Naive B cell (primary cell): ENCODE measurements around the gene CXADR. TPM values are rescaled to one million over a fixed set of nuclear protein-coding genes. Genes with fewer than 3 reads are reported as not detected.
A peak's percentile ranks its signal among the peaks of the same experiment; 100 is the strongest.

ENCODE experiments used
- ATAC-seq, 2 donors: fragments of 150-1000 bp; cut with Tn5 transposase; 2 replicates each; pipeline ENCODE4 v1.10.0; 2021; ENCODE audit warnings: low read depth in 2 of 2, mild to moderate bottlenecking in 2 of 2, moderate library complexity in 2 of 2
- DNase-seq: peaks from one replicate; pipeline ENCODE4 v3.0.0; 2022
- H3K27ac Mint-ChIP-seq, 6 donors: one replicate each; pipeline ENCODE4 v1.8.0; 2020 to 2022; ENCODE audit warnings: mild to moderate bottlenecking in 6 of 6, mixed read lengths in 6 of 6, moderate library complexity in 5 of 6, inconsistent platforms in 2 of 6
- H3K27me3 Mint-ChIP-seq, 3 donors: one replicate each; pipeline ENCODE4 v1.8.0; 2021 to 2022; ENCODE audit warnings: mixed read lengths in 3 of 3, mild to moderate bottlenecking in 1 of 3
- H3K36me3 Mint-ChIP-seq, 2 donors: one replicate each; pipeline ENCODE4 v1.8.0; 2020 to 2022; ENCODE audit warnings: mixed read lengths in 2 of 2, inconsistent platforms in 1 of 2, mild to moderate bottlenecking in 1 of 2
- H3K4me1 Mint-ChIP-seq, 3 donors: one replicate each; pipeline ENCODE4 v1.8.0; 2020 to 2022; ENCODE audit warnings: mixed read lengths in 3 of 3, inconsistent platforms in 1 of 3, mild to moderate bottlenecking in 1 of 3, moderate library complexity in 1 of 3
- H3K4me3 Mint-ChIP-seq, 8 donors: one replicate each; pipeline ENCODE4 v1.8.0; 2020 to 2022; ENCODE audit warnings: mild to moderate bottlenecking in 8 of 8, mixed read lengths in 8 of 8, moderate library complexity in 8 of 8, inconsistent platforms in 2 of 8
- H3K9me3 Mint-ChIP-seq, 7 donors: one replicate each; pipeline ENCODE4 v1.8.0; 2020 to 2022; ENCODE audit warnings: mixed read lengths in 7 of 7, mild to moderate bottlenecking in 5 of 7, inconsistent platforms in 2 of 7, moderate library complexity in 1 of 7
- polyA plus RNA-seq, 6 donors: library from polyadenylated mRNA; unstranded; fragments of 300-500 nt; fragmentation: Illumina TruSeq; gene quantifications; one replicate each; pipeline ENCODE4 v1.2.3, GENCODE V29; 2021; ENCODE audit warnings: low read depth in 6 of 6

Gene CXADR
- polyA plus RNA-seq, 6 donors from 2014 or later: not detected

DNA sequence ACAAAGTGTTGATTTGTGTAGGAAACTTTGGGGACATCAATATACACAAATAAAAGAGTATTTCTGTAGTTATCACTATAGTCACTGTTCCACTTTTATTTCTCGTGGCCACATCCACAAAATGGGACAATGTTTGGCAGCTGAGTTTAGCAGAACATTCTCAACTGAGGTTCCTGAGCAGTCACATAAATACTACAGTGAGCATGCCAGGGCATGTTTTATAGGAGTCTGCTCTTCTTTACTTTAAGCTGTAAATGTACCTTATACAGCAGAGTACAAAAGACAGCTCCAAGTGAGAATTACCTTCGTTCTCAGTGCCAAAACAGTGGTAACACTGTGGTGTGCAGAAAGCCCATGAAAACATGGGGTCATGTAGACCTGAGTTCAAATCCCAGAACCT, 94.8 kb downstream of the CXADR start:
- Mint-ChIP-seq H3K9me3 (no peaks in the 10 kb centered on the region), H3K4me3 (no peak overlapping the region), H3K4me1 (peaks cover 10 to 12% (median 12%) of the 10 kb centered on the region in 3 donors), H3K27me3 (no peaks in the 10 kb centered on the region), H3K36me3 (peaks cover 10 to 19% of the 10 kb centered on the region in 2 donors), H3K27ac (no peak overlapping the region)
- ATAC-seq (no peak), DNase-seq (no peak)

DNA sequence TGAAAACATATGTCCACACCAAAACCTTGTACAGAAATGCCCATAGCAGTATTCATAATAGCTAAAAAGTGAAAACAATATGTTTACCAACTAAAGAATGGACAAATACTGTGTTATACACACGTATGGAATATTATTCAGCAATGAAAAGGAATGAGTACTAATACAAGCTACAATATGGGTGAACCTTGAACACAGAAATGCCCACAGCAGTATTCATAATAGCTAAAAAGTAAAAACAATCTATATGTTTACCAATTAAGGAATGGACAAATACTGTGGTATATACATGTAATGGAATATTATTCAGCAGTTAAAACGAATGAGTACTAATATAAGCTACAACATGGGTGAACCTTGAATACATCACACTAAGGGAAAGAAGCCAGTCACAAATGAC, 96.8 kb downstream of the CXADR start:
- no peak for DNase-seq
- Mint-ChIP-seq H3K9me3 (no peaks in the 10 kb centered on the region), H3K27me3 (no peaks in the 10 kb centered on the region), H3K4me1 (peaks cover 10 to 17% (median 16%) of the 10 kb centered on the region in 3 donors), H3K36me3 (peaks cover 0 to 6% of the 10 kb centered on the region in 2 donors), H3K27ac (peak overlapping the region in 1 of 6 donors; percentile 12), H3K4me3 (peak overlapping the region in 2 of 8 donors; percentile 36 to 86)
- no peak for ATAC-seq

DNA sequence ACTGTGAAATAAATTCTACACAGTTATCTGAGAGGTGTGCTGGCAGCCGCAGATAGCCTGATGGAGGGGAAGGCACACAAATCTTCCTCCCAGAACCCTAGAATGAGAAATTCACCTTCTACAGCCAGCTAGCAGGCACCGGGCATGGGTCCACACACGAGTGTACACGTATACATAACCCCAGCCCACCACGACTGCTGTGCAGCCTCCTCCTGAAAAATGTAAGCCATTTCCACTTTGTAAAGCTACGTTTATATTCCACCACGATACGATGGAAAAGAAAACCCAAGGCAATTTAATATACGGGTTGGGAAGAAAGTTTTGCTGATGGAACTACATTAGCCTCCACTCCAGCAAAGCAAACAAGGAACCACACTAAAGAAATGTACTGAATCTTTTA, 98.1 kb downstream of the CXADR start:
- ATAC-seq (no peak), DNase-seq (no peak)
- H3K27me3 Mint-ChIP-seq: no peaks in the 10 kb centered on the region
- peaks cover 0 to 6% of the 10 kb centered on the region in 2 donors for H3K36me3 Mint-ChIP-seq
- peak overlapping the region in 7 of 8 donors; percentile 86 to 96 (median 92) for H3K4me3 Mint-ChIP-seq
- peaks cover 10 to 17% (median 16%) of the 10 kb centered on the region in 3 donors for H3K4me1 Mint-ChIP-seq
- H3K9me3 Mint-ChIP-seq: no peaks in the 10 kb centered on the region
- H3K27ac Mint-ChIP-seq: peak overlapping the region in 5 of 6 donors; percentile 81 to 98 (median 93)

GRCh38 chr21:17611414-17612022, 98.7 kb downstream of the CXADR start:
- H3K4me1 Mint-ChIP-seq: peaks cover 10 to 17% (median 16%) of the 10 kb centered on the region in 3 donors
- peak overlapping the region; percentile 86 to 96 (median 91) for H3K4me3 Mint-ChIP-seq
- peaks cover 0 to 6% of the 10 kb centered on the region in 2 donors for H3K36me3 Mint-ChIP-seq
- no peaks in the 10 kb centered on the region for H3K9me3 Mint-ChIP-seq
- ATAC-seq: peak; percentile 65 to 68
- no peaks in the 10 kb centered on the region for H3K27me3 Mint-ChIP-seq
- peak overlapping the region; percentile 74 to 98 (median 93) for H3K27ac Mint-ChIP-seq
- DNase-seq: peak; percentile 65

GRCh38 chr21:17612023-17612564, 99.3 kb downstream of the CXADR start:
- DNase-seq: no peak

DNA sequence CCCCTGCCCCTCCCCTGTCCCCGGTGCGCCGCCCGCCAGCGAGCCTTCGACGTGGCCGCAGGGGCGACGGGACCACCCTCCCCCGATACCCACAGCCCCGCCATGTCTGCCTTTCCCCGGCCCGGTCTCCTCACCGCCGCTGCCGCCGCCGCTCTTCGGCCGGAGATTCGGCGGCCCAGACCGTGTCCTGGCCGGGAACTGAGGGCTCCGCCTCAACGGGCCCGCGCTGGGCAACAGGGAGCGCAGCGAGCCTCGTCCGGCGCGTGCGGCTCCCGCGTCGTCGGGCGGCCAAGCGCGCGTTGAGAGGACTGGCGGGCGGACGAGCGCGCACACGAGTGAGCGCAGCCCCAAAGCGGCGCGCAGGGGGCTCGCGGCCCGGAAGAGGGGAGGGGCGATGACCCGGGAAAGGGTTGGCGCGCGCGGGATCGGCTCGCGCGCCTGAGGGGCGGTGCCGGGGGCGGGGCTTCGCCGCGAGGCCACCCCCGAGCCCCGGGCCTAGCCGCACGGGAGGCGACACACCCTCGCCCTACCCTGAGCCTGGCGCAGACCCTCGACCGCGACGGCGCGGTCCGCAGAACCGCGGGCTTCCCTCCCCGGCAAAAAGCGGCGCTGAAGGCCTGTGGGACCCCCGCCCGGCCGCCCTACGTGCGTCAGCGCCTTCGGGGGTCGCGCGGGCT, 99.9 kb downstream of the CXADR start, which contains the start of gene BTG3:
Gene BTG3, minus strand, starts transcription at position 337 of the 677 bp plus-strand sequence. CDS start 3,757 bp downstream, outside the sequence.
- peak within 1 kb of the TSS; percentile 88 to 96 (median 92) for H3K4me3 Mint-ChIP-seq
- H3K9me3 Mint-ChIP-seq: no peaks in the 10 kb centered on the region
- peak within 1 kb of the TSS; percentile 74 to 98 (median 93) for H3K27ac Mint-ChIP-seq
- DNase-seq (peak; percentile 77), ATAC-seq (peak; percentile 77)
- no peaks in the 10 kb centered on the region for H3K27me3 Mint-ChIP-seq
- peaks cover 10 to 17% (median 16%) of the 10 kb centered on the region in 3 donors for H3K4me1 Mint-ChIP-seq
- H3K36me3 Mint-ChIP-seq: peaks cover 0 to 6% of the 10 kb centered on the region in 2 donors

More at GRCh38 chr21:17612023-17612564, 99.3 kb downstream of the CXADR start:
- Mint-ChIP-seq H3K27ac (peak overlapping the region; percentile 74 to 98 (median 93)), H3K36me3 (peaks cover 0 to 6% of the 10 kb centered on the region in 2 donors), H3K4me3 (peak overlapping the region; percentile 88 to 96 (median 91)), H3K27me3 (no peaks in the 10 kb centered on the region), H3K9me3 (no peaks in the 10 kb centered on the region), H3K4me1 (peaks cover 10 to 17% (median 16%) of the 10 kb centered on the region in 3 donors)
- ATAC-seq: peak; percentile 4 to 5

- DNase-seq (peak; percentile 28), ATAC-seq (no peak)
- Mint-ChIP-seq H3K9me3 (no peaks in the 10 kb centered on the region), H3K27me3 (no peaks in the 10 kb centered on the region), H3K4me3 (peak overlapping the region; percentile 81 to 94 (median 86)), H3K27ac (peak overlapping the region in 4 of 6 donors; percentile 67 to 86 (median 76)), H3K4me1 (peaks cover 10 to 17% (median 16%) of the 10 kb centered on the region in 3 donors), H3K36me3 (peaks cover 0 to under 1% of the 10 kb centered on the region in 2 donors)
These were observed 100.4 kb downstream of the CXADR start for GRCh38 chr21:17613242-17613676.

DNA sequence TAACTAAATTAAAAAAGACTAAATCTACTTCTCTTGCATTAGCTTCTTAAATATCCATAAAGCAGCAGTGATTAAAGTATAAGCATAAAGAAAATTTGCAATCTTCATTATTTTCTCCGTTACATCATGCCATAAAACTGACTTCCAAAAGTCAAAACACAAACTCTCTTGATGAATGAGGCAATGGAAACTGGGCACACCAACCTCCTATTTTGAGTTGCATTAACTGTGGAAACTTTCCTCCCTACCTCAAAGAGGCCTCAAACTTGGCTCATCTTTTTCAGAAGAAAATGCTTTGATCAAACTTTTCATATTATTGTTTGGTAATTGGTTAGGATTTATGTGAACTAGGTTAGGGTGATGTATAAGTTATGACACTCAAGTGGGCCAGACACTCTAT, 104.0 kb downstream of the CXADR start:
- Mint-ChIP-seq H3K27me3 (no peaks in the 10 kb centered on the region), H3K27ac (no peak overlapping the region), H3K36me3 (no peaks in the 10 kb centered on the region), H3K9me3 (no peaks in the 10 kb centered on the region), H3K4me1 (peaks cover 0 to 5% (median 4%) of the 10 kb centered on the region in 3 donors), H3K4me3 (peak overlapping the region in 1 of 8 donors; percentile 4)
- no peak for DNase-seq
- no peak for ATAC-seq

- Mint-ChIP-seq H3K4me3 (no peak overlapping the region), H3K36me3 (no peaks in the 10 kb centered on the region), H3K27me3 (peaks cover 14 to 30% (median 30%) of the 10 kb centered on the region in 3 donors), H3K9me3 (no peaks in the 10 kb centered on the region), H3K27ac (peak overlapping the region in 1 of 6 donors; percentile 6), H3K4me1 (no peaks in the 10 kb centered on the region)
- DNase-seq (no peak), ATAC-seq (no peak)
These were observed 109.2 kb downstream of the CXADR start for GRCh38 chr21:17622018-17622417.

GRCh38 chr21:17631195-17631594, 118.4 kb downstream of the CXADR start:
- Mint-ChIP-seq H3K9me3 (peaks cover 0 to 4% (median 0%) of the 10 kb centered on the region in 7 donors), H3K36me3 (peaks cover 0 to under 1% of the 10 kb centered on the region in 2 donors), H3K27me3 (peaks cover 0 to 8% (median 0%) of the 10 kb centered on the region in 3 donors), H3K27ac (no peak overlapping the region), H3K4me1 (peaks cover 5 to 9% (median 6%) of the 10 kb centered on the region in 3 donors), H3K4me3 (no peak overlapping the region)
- DNase-seq (no peak), ATAC-seq (no peak)

GRCh38 chr21:17636711-17637110, 123.9 kb downstream of the CXADR start:
- Mint-ChIP-seq H3K4me3 (no peak overlapping the region), H3K9me3 (peaks cover 3 to 14% (median 7%) of the 10 kb centered on the region in 7 donors), H3K27me3 (peaks cover 0 to 8% (median 0%) of the 10 kb centered on the region in 3 donors), H3K36me3 (peaks cover 4 to 8% of the 10 kb centered on the region in 2 donors), H3K27ac (peak overlapping the region in 1 of 6 donors; percentile 3), H3K4me1 (peaks cover 0 to 4% (median 1%) of the 10 kb centered on the region in 3 donors)
- no peak for ATAC-seq
- DNase-seq: no peak

DNA sequence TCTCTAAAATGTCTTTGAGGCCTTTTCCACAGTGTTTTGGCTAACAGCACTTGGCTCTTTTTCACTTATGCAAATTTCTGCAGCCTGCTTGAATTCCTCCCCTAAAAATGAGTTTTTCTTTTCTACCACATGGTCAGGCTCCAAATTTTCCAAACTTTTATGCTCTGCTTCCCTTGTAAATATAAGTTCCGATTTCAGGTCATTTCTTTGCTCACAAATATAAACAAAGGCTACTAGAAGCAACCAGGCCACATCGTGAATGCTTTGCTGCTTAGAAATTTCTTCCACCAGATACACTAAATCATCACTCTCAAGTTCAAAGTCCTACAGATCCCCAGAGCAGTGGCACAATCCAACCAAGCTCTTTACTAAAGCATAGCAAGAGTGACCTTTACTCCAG, 128.0 kb downstream of the CXADR start:
- H3K9me3 Mint-ChIP-seq: peaks cover 3 to 14% (median 5%) of the 10 kb centered on the region in 7 donors
- peaks cover 4 to 8% of the 10 kb centered on the region in 2 donors for H3K36me3 Mint-ChIP-seq
- DNase-seq (no peak), ATAC-seq (no peak)
- H3K27me3 Mint-ChIP-seq: no peaks in the 10 kb centered on the region
- no peaks in the 10 kb centered on the region for H3K4me1 Mint-ChIP-seq
- no peak overlapping the region for H3K4me3 Mint-ChIP-seq
- H3K27ac Mint-ChIP-seq: no peak overlapping the region
